Sigmoid colon (tissue), 7 donors: ENCODE data around the gene ECI2. TPM values are rescaled to one million over a fixed set of nuclear protein-coding genes. Genes with fewer than 3 reads are reported as not detected.

Experiments used
- DNase-seq: peaks from one replicate; pipeline ENCODE4 v3.0.0-alpha.2; 2019
- H3K27ac ChIP-seq, 4 donors: fragments of 200-600 bp; sonication (generic); one replicate each; pipeline ENCODE4 v1.5.1; 2016 to 2019; ENCODE audit warnings: mild to moderate bottlenecking in 1 of 4
- H3K27me3 ChIP-seq, 3 donors: fragments of 200-600 bp; sonication (generic); one replicate each; pipeline ENCODE4 v1.5.1; 2019; ENCODE audit warnings: mild to moderate bottlenecking in 1 of 3
- H3K36me3 ChIP-seq, 4 donors: fragments of 200-600 bp; sonication (generic); one replicate each; pipeline ENCODE4 v1.5.1; 2016 to 2019
- H3K4me1 ChIP-seq, 4 donors: fragments of 200-600 bp; sonication (generic); one replicate each; pipeline ENCODE4 v1.5.1; 2017 to 2019
- H3K4me3 ChIP-seq, 4 donors: fragments of 200-600 bp; sonication (generic); one replicate each; pipeline ENCODE4 v1.5.1; 2017 to 2019; ENCODE audit warnings: mild to moderate bottlenecking in 2 of 4, moderate library complexity in 1 of 4
- H3K9me3 ChIP-seq, 4 donors: fragments of 200-600 bp in 3 of 4; sonication (generic) in 3 of 4; one replicate each; pipeline versions ENCODE4 v1.5.1 to v1.6.1; 2013 to 2019
- EP300 ChIP-seq, 4 donors: sonication (generic); formaldehyde crosslinking; IDR thresholded peaks; one replicate each; pipeline ENCODE4 v1.6.1; 2017; ENCODE audit warnings: antibody characterized with exemption in 4 of 4
- POLR2A ChIP-seq, 2 donors: fragments of 450-650 bp; IDR thresholded peaks; one replicate each; pipeline ENCODE4 v1.6.1; 2016; ENCODE audit warnings: antibody characterized with exemption in 2 of 2, mild to moderate bottlenecking in 2 of 2, moderate library complexity in 2 of 2
- POLR2AphosphoS5 ChIP-seq, 4 donors: sonication (generic); formaldehyde crosslinking; IDR thresholded peaks; one replicate each; pipeline ENCODE4 v1.6.1; 2017; ENCODE audit warnings: antibody characterized with exemption in 4 of 4
- WGBS, 2 donors: extraction: QIAGEN DNeasy Blood & Tissue Kit; methylation state at CpG; one replicate each; pipeline ENCODE4 v1.1.7; 2013; 5-methylcytosine and 5-hydroxymethylcytosine counted together
- intact Hi-C: fragments of 100-400 bp; cut with DNase I; formaldehyde crosslinking; loops from one replicate; pipeline ENCODE4 v1.15.1; 2023
- polyA plus RNA-seq, 3 donors: library from polyadenylated mRNA; stranded (reverse); fragments of 200-250 nt; gene quantifications; one replicate each; pipeline ENCODE4 v1.2.3, GENCODE V29; 2013
- total RNA-seq, 4 donors: library from RNA; depleted of rRNA; stranded (reverse); fragments of >200 nt; gene quantifications; one replicate each; pipeline ENCODE4 v1.1.0, GENCODE V29; 2016
- TF ChIP-seq, protein P1 (sequence below), 4 experiments: fragments of 450-650 bp in 3 of 4; fragments of 200-600 bp in 1 of 4; IDR thresholded peaks; one replicate each; pipeline ENCODE4 v1.5.1; 2016 to 2019; ENCODE audit warnings: antibody characterized with exemption in 4 of 4, mild to moderate bottlenecking in 3 of 4, moderate library complexity in 2 of 4
- donor health status: healthy with polysubstance abuse.
- donor health status: Bipolar disorder and iron deficiency.
- donor health status: healthy.

Gene ECI2
- total and polyA plus RNA-seq, 7 donors, result 30.0 to 100 (median 46.2) TPM

DNA sequence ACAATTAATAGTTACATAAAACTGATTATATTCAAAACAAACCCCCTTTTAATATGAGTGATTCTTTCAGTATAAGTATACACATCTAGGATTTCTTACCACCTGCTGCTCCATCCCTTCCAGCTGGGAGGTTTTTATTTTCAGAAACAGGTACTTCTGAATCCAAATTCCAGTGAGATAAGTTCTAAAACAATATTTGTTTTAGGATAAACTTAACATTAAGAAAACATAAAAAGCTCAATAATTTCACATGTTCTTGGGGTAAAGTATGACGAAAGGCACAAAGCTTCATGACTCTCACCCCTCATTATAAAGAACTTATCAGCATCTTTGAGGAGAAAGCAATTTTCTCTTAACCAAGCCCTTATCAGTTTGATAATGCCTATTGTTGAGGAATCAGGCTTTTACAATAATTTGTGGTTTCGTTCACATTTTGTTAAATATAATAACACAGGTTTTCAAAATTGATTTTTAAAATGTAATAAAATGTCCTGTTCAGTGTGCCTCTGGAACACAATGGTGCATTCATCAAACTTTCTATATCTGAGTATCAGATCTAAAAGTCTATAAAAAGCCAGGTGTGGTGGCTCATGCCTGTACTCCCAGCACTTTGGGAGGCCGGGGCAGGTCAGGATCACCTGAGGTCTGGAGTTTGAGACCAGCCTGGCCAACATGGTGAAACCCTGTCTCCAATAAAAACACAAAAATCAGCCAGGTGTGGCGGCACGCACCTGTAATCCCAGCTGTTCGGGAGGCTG is 60.7 kb downstream of the ECI2 start:
- WGBS, 2 donors, result 34 to 73% methylated on average over 6 of the region's 6 CpGs
- H3K9me3 ChIP-seq, result no peaks in the 10 kb centered on the region
- no peak for DNase-seq
- intact Hi-C loops, result no loop called here
- no peaks in the 10 kb centered on the region for H3K36me3 ChIP-seq
- H3K4me1 ChIP-seq, result no peaks in the 10 kb centered on the region
- TF ChIP-seq POLR2AphosphoS5 (IDR thresholded peaks at IDR 0.05), result no peak
- no peak for TF ChIP-seq POLR2A (IDR thresholded peaks at IDR 0.05)
- TF ChIP-seq EP300 (IDR thresholded peaks at IDR 0.05), result no peak
- no peak overlapping the region for H3K4me3 ChIP-seq
- H3K27me3 ChIP-seq, result peaks cover 0 to 19% (median 6%) of the 10 kb centered on the region in 3 donors
- no peak overlapping the region for H3K27ac ChIP-seq

DNA sequence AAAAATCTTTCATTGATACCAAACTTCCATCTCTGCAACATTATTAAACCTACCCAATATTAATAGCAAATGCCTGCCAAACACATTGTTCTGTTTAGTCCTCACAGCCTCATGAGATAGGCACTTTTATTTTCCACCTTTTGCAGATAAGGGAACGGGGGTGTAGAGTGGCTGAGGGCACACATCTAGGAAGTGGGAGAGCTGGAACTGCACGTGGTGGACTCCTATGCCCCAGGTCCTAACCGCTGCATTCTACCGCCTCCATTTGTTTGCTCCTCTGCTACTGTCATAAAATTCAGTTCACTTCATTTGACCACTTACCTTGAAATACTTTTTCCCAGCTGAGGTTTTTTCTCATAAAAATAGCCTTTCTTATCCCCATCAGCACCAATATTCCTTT is 64.0 kb downstream of the ECI2 start:
- DNase-seq, result no peak
- no peak overlapping the region for H3K27ac ChIP-seq
- H3K9me3 ChIP-seq, result no peaks in the 10 kb centered on the region
- TF ChIP-seq, protein P1, sequence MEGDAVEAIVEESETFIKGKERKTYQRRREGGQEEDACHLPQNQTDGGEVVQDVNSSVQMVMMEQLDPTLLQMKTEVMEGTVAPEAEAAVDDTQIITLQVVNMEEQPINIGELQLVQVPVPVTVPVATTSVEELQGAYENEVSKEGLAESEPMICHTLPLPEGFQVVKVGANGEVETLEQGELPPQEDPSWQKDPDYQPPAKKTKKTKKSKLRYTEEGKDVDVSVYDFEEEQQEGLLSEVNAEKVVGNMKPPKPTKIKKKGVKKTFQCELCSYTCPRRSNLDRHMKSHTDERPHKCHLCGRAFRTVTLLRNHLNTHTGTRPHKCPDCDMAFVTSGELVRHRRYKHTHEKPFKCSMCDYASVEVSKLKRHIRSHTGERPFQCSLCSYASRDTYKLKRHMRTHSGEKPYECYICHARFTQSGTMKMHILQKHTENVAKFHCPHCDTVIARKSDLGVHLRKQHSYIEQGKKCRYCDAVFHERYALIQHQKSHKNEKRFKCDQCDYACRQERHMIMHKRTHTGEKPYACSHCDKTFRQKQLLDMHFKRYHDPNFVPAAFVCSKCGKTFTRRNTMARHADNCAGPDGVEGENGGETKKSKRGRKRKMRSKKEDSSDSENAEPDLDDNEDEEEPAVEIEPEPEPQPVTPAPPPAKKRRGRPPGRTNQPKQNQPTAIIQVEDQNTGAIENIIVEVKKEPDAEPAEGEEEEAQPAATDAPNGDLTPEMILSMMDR (IDR thresholded peaks at IDR 0.05), result no peak
- TF ChIP-seq EP300 (IDR thresholded peaks at IDR 0.05) (no peak), POLR2AphosphoS5 (IDR thresholded peaks at IDR 0.05) (no peak), POLR2A (IDR thresholded peaks at IDR 0.05) (no peak)
- H3K4me3 ChIP-seq, result no peak overlapping the region
- intact Hi-C loops, result no loop called here
- 44 to 74% methylated on average over 4 of the region's 4 CpGs for WGBS, 2 donors
- no peaks in the 10 kb centered on the region for H3K4me1 ChIP-seq
- H3K36me3 ChIP-seq, result peaks cover 0 to under 1% (median 0%) of the 10 kb centered on the region in 4 donors
- no peaks in the 10 kb centered on the region for H3K27me3 ChIP-seq

DNA sequence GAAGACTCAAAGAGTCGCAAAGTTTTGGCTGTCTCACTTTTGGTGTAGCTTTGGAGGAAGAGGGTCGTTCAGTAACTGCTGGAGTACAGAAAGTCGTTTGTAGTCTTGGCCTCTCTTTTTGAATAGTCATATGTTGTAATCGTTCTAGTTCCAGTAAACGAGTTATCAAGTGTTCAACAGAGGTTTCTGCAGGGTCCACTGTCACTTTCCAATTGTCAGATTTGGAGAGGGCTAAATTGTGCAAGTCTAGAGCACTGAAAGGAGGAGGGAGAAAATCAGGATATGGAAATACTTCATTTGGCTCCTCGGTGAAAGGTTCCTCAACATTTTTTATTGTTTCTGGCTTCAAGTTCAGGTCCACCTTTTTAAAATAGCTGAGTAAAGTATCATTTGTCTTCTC is 66.2 kb downstream of the ECI2 start:
- Histone ChIP-seq H3K4me3 (no peak overlapping the region), H3K36me3 (peaks cover 0 to 22% (median 0%) of the 10 kb centered on the region in 4 donors), H3K9me3 (no peaks in the 10 kb centered on the region), H3K4me1 (no peaks in the 10 kb centered on the region), H3K27ac (no peak overlapping the region), H3K27me3 (no peaks in the 10 kb centered on the region)
- TF ChIP-seq POLR2AphosphoS5 (IDR thresholded peaks at IDR 0.05), result no peak
- TF ChIP-seq, protein P1 (IDR thresholded peaks at IDR 0.05), result no peak
- TF ChIP-seq EP300 (IDR thresholded peaks at IDR 0.05), result no peak
- no peak for TF ChIP-seq POLR2A (IDR thresholded peaks at IDR 0.05)
- DNase-seq, result no peak
- intact Hi-C loops, result no loop called here
- 82 to 88% methylated on average over 6 of the region's 6 CpGs for WGBS, 2 donors

DNA sequence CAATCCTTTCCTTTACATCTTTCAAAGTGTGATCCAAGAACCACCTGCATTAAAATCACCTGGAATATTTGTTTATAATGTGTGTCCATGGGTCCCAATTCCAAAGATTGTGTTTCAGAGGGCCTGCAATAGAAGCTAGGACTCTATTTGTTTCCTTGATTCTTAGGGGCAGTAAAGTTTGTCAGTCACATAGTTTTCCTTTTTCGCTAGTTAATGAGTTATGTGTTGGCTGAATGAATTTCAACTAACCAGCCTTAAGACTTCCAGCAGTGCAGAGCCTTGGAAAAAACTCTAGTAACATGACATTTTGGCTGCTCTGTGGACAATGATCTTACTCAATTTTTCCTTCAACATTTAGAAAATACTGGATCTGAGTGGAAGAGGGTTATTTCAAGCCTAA is 67.7 kb downstream of the ECI2 start:
- intact Hi-C loops, result no loop called here
- TF ChIP-seq EP300 (IDR thresholded peaks at IDR 0.05) (no peak), POLR2AphosphoS5 (IDR thresholded peaks at IDR 0.05) (no peak), POLR2A (IDR thresholded peaks at IDR 0.05) (no peak)
- TF ChIP-seq, protein P1 (IDR thresholded peaks at IDR 0.05), result no peak

DNA sequence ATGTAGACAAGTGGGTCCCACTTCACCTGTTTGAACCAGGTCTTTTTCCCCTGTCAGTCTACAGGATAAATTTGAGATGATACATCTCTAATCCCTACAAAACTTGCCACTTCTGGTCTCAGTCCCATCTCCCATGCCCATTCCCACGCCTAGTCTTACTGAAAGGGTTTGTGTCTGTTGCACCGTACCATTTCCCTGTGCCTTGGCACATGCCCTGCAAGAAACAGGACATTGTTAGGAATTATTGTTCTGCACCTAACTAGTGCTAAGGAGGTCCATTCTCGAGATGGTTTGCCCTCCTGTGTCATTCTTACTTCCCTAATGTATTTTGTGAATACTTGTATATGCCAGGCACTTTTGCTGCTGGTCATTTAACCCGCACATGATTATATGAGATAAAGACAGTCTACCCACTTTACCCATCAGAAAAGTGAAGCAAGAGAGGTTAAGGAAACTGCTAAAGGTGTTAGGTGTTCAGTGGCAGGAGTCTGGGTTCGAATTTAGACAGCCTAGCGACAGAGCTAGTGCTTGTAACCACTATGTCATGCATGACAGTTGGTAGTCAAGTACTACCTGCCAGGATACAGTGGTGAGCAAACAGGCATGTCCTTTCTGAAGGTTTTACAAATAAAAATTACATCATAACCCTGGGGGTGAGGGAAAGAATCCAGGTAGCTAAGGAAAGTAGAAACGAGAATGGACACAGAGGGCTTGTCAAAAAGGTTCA is 69.2 kb downstream of the ECI2 start:
- H3K9me3 ChIP-seq, result no peaks in the 10 kb centered on the region
- no peaks in the 10 kb centered on the region for H3K4me1 ChIP-seq
- no peaks in the 10 kb centered on the region for H3K27me3 ChIP-seq
- intact Hi-C loops, result no loop called here
- H3K27ac ChIP-seq, result no peak overlapping the region
- H3K4me3 ChIP-seq, result no peak overlapping the region
- no peak for DNase-seq
- TF ChIP-seq, protein P1 (IDR thresholded peaks at IDR 0.05), result no peak
- TF ChIP-seq POLR2A (IDR thresholded peaks at IDR 0.05) (no peak), EP300 (IDR thresholded peaks at IDR 0.05) (no peak), POLR2AphosphoS5 (IDR thresholded peaks at IDR 0.05) (no peak)
- 65 to 79% methylated on average over 7 of the region's 7 CpGs for WGBS, 2 donors
- peaks cover 4 to 52% (median 21%) of the 10 kb centered on the region in 4 donors for H3K36me3 ChIP-seq

More for the DNA sequence above, 67.7 kb downstream of the ECI2 start:
- 18 to 68% methylated on average over 1 of the region's 1 CpG for WGBS, 2 donors
- Histone ChIP-seq H3K27ac (no peak overlapping the region), H3K36me3 (peaks cover 4 to 37% (median 13%) of the 10 kb centered on the region in 4 donors), H3K27me3 (no peaks in the 10 kb centered on the region), H3K4me1 (no peaks in the 10 kb centered on the region), H3K9me3 (no peaks in the 10 kb centered on the region), H3K4me3 (no peak overlapping the region)
- DNase-seq, result no peak
